SH-SY5Y (cell line): ENCODE results near the gene CLP1.

ENCODE experiments used
- GATA2 ChIP-seq: IDR thresholded peaks from 2 replicates; pipeline ENCODE4 v1.6.1; 2011; ENCODE audit warnings: mild to moderate bottlenecking, low read depth, low read length
- GATA3 ChIP-seq: IDR thresholded peaks from 2 replicates; pipeline ENCODE4 v1.6.1; 2011; ENCODE audit warnings: low read depth, mild to moderate bottlenecking, low read length, moderate library complexity

GRCh38 chr11:57698843-57699365 is 41.3 kb downstream of the CLP1 start:
- no peak for TF ChIP-seq GATA2
- no peak for TF ChIP-seq GATA3
